ENCODE data around the gene TGM6. TPM values are rescaled to one million over a fixed set of nuclear protein-coding genes. Genes with fewer than 3 reads are reported as not detected.

TGM6 gene
- total RNA-seq, 2 experiments from 2014 or later = not detected

DNA sequence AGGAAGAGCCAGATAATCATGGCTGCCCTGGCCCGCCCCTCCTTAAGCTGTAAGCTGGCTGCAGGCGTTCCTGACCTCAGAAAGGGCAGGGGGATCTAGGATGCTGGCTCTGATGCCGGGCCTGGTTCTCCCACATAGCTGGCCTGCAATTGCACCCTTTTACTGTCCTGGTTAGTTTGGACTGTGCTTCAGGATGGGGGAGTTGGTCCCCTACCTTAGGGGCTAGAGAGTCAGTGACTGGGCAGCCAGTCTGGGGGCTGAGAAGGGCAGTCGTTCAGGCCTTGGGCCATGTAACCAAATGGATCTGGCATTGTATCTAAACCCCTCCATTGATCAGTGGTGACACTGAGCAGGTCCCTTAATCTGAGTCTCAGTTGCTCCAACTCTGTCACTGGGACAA, 44.2 kb upstream of the TGM6 start:
- POLR2A ChIA-PET = no interaction called here
- no peaks in the 10 kb centered on the region for H3K9me3 ChIP-seq (ENCODE audit: control insufficient read depth in 1 of 2, insufficient read depth in 1 of 2, low read length in 2 of 2)
- DNase-seq = no peak

GRCh38 chr20:2337142-2337541, 43.6 kb upstream of the TGM6 start:
- ChIA-PET CTCF (no interaction called here), POLR2A (no interaction called here)
- no peak overlapping the region for H3K27ac Mint-ChIP-seq
- intact Hi-C loops (cut with DNase I, micrococcal nuclease) = no loop called here
- Histone ChIP-seq H3K4me1 (ENCODE audit: insufficient read depth, low read length) (no peaks in the 10 kb centered on the region), H3K27ac (ENCODE audit: low read depth in 1 of 2, low read length in 2 of 2) (no peak overlapping the region), H3K4me3 (ENCODE audit: low read length) (no peak overlapping the region), H3K27me3 (ENCODE audit: control insufficient read depth in 1 of 2, insufficient read depth in 2 of 2, low read length in 2 of 2) (no peaks in the 10 kb centered on the region), H3K9me3 (ENCODE audit: control insufficient read depth in 1 of 2, insufficient read depth in 1 of 2, low read length in 2 of 2) (no peaks in the 10 kb centered on the region), H3K36me3 (ENCODE audit: insufficient read depth, low read length) (no peaks in the 10 kb centered on the region)
- H3K36me3 Mint-ChIP-seq (ENCODE audit: low read depth) = no peaks in the 10 kb centered on the region
- H3K4me1 Mint-ChIP-seq (ENCODE audit: low read depth) = no peaks in the 10 kb centered on the region
- H3K27me3 Mint-ChIP-seq = peaks cover 4% of the 10 kb centered on the region
- H3K4me3 Mint-ChIP-seq = no peak overlapping the region
- H3K9me3 Mint-ChIP-seq = no peaks in the 10 kb centered on the region
- ATAC-seq (ENCODE audit: poor library complexity) = no peak
- DNase-seq = no peak
- no peak for TF ChIP-seq CTCF (IDR thresholded peaks at IDR 0.05)

More for the DNA sequence above, 44.2 kb upstream of the TGM6 start:
- Histone ChIP-seq H3K4me3 (ENCODE audit: low read length) (no peak overlapping the region), H3K36me3 (ENCODE audit: insufficient read depth, low read length) (no peaks in the 10 kb centered on the region), H3K27me3 (ENCODE audit: control insufficient read depth in 1 of 2, insufficient read depth in 2 of 2, low read length in 2 of 2) (no peaks in the 10 kb centered on the region), H3K4me1 (ENCODE audit: insufficient read depth, low read length) (no peaks in the 10 kb centered on the region), H3K27ac (ENCODE audit: low read depth in 1 of 2, low read length in 2 of 2) (no peak overlapping the region)
- intact Hi-C loops (cut with DNase I, micrococcal nuclease) = no loop called here
- Mint-ChIP-seq H3K4me3 (no peak overlapping the region), H3K9me3 (no peaks in the 10 kb centered on the region), H3K27me3 (peaks cover 4% of the 10 kb centered on the region), H3K27ac (no peak overlapping the region), H3K4me1 (ENCODE audit: low read depth) (no peaks in the 10 kb centered on the region), H3K36me3 (ENCODE audit: low read depth) (no peaks in the 10 kb centered on the region)
- TF ChIP-seq CTCF (IDR thresholded peaks at IDR 0.05) = no peak
- no peak for ATAC-seq (ENCODE audit: poor library complexity)
- CTCF ChIA-PET = no interaction called here

DNA sequence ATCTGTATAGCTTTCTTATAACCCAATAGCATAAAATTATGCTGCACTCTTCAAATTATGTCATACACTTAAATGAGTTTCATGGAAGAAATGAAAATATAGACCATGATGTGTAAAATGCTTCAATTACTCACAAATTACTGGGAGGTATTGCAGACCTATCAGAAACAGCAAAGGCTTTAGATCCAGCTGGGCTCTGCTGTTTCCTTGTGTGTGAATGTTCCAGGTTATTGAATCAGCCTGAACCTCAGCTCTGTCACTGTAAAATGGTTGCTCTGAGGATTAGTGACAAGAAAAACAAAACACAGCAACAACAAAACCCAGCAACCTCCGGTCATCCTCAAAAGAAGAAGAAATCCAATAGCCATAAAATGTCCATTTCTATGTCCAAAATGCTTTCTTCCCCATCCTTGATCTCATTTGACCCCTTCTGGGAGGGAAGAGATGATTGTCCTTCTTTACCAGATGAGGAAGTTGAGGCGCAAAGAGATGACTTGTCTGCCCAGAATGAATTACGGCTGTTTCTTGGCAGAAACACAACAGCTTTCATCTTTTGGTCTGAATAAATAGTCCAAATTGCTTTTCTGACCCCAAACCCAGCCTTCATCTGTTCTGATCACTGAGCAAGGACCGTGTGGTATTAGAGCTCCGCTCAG, 42.2 kb upstream of the TGM6 start:
- no peaks in the 10 kb centered on the region for H3K4me1 ChIP-seq (ENCODE audit: insufficient read depth, low read length)
- Mint-ChIP-seq H3K27me3 (peaks cover 6% of the 10 kb centered on the region), H3K27ac (no peak overlapping the region), H3K36me3 (ENCODE audit: low read depth) (no peaks in the 10 kb centered on the region), H3K9me3 (no peaks in the 10 kb centered on the region), H3K4me1 (ENCODE audit: low read depth) (no peaks in the 10 kb centered on the region), H3K4me3 (no peak overlapping the region)
- no peak for ATAC-seq (ENCODE audit: poor library complexity)
- H3K27ac ChIP-seq (ENCODE audit: low read depth in 1 of 2, low read length in 2 of 2) = no peak overlapping the region
- no peaks in the 10 kb centered on the region for H3K36me3 ChIP-seq (ENCODE audit: insufficient read depth, low read length)
- ChIA-PET CTCF (no interaction called here), POLR2A (no interaction called here)
- intact Hi-C loops (cut with DNase I, micrococcal nuclease) = no loop called here
- no peak for TF ChIP-seq CTCF (IDR thresholded peaks at IDR 0.05)
- H3K9me3 ChIP-seq (ENCODE audit: control insufficient read depth in 1 of 2, insufficient read depth in 1 of 2, low read length in 2 of 2) = no peaks in the 10 kb centered on the region
- no peaks in the 10 kb centered on the region for H3K27me3 ChIP-seq (ENCODE audit: control insufficient read depth in 1 of 2, insufficient read depth in 2 of 2, low read length in 2 of 2)
- H3K4me3 ChIP-seq (ENCODE audit: low read length) = no peak overlapping the region
- DNase-seq = no peak

Measured in CD4-positive, alpha-beta T cell (primary cell).